NCI-H2107 (cell line): ENCODE results near the gene AARS1.
A peak's percentile ranks its signal among the peaks of the same experiment; 100 is the strongest.
"Not testable (repeated sequence)": the region's sequence is repeated elsewhere in the genome, so short reads cannot be mapped to it uniquely, and the experiment has no call there.

Source experiments
- DNase-seq: peaks from one replicate; lab custom pipeline; 2025; lab: John Stamatoyannopoulos, UW

AARS1 gene

DNA sequence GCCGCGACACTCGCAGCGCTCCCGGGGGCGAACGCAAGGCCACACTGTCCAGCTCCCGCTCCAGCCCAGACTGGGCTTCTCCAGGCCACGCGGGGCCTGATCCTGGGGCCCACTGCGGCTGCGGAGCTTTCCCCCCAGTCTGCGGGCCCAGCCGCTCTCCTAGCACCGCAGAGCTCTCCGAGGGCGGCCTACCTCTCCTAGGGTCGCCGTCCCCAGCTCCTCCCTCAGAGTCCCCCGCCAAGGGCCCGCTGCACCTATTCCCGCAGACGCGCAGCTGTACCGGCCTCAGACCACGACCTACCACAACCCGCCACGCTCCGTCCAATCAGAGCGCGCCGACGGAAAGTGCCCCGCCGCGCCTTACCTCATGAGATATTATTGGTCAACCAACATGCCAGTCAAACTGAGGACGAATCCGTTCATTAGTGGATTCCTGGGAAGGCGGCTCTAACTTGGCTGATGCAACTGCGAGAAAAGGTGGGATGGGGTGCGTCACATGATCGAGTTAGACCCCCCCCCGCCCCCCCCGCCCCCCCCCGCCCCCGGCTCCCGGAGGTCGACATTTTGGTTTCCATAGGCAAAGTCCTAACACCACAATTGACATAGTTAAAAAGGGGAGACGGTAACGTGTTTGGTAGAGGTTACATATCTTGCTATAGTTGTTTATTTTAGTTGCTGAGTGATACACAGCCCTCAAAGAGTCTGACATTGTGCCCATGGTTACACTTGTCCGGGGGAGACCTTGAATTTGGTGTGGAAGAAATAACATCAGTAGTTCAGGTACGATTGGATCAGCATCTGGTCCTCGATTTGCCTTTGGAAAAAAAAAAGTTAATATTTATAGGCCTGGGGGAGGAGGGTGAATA is at the start of gene AARS1:
Gene AARS1, minus strand, starts transcription at position 278 of the 866 bp plus-strand sequence. CDS start 6,743 bp downstream, outside the sequence.
- peak; percentile 98 for DNase-seq

DNA sequence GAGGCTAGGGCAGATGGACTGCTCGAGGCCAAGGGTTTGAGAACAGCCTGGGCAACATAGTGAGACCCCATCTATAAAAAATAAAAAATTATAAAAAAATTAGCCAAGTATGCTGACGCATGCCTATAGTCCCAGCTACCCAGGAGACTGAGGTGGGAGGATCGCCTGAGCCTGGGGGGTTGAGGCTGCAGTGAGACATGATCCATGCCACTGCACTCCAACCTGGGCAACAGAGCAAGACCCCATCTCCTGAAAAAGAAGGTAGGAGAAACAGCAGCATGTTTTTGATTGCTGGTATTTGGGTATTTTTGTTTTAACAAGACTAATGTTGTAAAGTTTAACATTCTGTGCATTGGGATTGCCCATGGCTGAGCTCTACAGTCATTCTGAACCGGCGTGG is 48.5 kb upstream of the AARS1 start:
- no peak for DNase-seq

DNA sequence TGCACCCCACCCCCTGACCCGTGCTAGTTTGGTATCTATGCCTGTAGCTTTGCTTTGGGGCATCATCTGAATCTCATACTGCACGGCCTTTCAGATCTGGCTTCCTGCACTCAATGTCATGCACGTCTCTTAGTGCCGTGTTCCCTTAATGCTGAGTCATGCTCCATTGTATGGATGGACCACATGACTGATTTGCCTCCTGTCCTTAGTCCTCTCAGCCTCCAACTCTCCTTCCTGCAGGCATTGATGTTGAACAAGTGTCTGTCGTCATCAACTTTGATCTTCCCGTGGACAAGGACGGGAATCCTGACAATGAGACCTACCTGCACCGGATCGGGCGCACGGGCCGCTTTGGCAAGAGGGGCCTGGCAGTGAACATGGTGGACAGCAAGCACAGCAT is 43.4 kb upstream of the AARS1 start:
- DNase-seq: not testable (repeated sequence)

DNA sequence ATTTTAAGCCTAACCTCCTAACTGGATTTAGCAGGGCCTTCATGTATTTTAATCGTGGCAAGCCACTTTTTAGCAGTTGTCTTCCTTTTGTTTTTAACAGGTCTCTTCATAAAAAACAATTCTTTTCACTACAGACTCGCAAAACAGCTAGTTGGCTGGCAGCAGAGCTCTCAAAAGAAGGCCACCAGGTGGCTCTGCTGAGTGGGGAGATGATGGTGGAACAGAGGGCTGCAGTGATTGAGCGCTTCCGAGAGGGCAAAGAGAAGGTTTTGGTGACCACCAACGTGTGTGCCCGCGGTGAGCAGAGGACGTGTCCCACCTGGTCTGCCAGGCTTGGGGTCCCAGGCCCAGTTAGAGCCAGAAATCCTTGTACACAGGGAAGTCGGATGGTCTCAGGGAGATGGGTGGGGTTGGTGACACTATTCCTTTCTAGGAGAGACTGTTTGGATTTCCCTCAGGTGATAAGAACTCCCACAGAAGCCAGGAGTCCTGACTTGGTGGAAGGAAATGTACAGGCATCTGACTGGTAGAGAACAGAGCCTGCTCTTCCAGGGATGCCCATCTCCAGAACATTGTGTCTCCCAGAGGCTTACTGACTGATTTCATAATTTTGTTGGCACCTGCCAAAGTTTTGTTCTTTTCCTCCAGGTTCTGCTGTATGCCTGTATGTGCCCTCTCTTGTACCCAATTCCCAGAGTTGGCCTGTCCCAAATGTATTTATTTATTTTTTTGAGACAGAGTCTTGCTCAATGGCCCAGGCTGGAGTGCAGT is 42.5 kb upstream of the AARS1 start:
- DNase-seq: no peak

DNA sequence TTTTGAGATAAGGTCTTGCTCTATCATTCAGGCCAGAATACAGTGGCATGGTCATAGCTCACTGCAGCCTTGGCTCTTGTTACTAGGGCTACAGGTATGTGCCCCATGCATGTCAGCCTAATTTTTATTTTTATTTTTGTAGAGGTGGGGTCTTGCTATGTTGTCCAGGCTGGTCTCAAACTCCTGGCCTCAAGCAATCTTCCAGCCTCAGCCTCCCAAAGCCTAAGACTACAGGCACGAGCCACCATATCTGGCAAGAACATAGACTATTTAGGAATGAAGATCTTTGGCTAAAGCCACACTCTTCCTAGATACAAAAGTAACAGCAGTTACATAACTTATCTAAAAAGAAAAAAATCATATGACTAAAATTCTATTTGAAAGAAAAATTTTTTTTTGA is 41.8 kb upstream of the AARS1 start:
- DNase-seq: no peak

DNA sequence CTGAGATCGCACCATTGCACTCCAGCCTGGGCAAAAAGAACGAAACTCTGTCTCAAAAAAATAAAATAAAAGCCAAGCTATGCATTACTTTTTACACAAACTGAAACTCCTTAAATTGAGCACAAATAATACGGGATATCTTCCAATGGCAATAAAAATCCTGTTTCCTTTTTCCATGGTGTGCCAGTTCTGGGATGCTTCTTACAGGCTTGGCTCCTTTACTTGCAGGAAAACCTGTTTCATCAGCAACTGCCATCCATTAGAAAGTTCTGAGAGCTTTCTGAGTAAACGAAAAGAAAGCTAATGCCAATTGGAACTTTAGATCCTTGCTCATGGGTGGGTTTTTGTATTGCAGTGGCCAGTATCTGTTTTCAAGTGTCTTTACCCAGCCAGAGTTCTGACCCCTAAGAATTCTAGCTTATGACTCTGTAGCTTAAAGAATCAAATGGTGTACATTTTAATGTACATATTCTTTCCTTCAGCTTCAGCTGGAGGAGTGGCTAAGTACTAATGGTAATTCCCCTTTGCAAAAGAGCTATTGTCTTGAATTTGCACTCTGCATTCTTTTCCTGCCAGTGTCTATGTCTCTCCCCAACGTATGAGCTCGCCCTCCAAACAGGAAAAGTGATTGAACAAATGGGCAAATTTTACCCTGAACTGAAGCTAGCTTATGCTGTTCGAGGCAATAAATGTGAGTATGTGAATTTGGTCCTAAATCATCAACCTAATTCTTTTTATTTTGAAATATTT is 35.9 kb upstream of the AARS1 start:
- DNase-seq: no peak

DNA sequence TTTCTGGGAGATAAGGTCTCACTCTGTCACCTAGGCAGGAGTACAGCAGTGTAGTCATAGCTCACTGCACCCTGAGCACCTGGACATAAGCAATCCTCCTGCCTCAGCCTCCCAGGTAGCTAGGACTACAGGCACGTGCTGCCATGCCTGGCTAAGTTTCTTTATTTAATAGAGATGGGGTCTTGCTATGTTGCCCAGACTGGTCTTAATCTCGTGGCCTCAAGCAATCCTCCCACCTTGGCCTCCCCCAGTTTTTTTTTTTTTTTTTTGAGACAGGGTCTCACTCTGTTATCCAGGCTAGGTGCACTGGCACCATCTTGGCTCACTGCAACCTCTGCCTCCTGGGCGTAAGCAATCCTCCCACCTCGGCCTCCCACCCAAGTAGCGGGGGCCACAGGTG is 30.8 kb upstream of the AARS1 start:
- no peak for DNase-seq

DNA sequence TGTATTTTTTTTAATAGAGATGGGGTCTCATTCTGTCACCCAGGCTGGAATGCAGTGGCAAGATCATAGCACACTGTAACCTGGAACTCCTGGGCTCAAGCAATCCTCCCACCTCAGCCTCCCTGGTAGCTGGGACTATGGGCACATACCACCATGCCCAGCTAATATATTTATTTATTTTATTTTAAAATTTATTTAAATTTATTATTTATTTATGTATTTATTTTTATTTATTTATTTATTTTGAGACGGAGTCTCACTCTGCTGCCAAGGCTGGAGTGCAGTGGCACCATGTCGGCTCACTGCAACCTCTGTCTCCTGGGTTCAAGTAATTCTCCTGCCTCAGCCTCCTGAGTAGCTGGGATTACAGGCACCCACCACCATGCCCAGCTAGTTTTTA is 18.4 kb upstream of the AARS1 start:
- DNase-seq: not testable (repeated sequence)

DNA sequence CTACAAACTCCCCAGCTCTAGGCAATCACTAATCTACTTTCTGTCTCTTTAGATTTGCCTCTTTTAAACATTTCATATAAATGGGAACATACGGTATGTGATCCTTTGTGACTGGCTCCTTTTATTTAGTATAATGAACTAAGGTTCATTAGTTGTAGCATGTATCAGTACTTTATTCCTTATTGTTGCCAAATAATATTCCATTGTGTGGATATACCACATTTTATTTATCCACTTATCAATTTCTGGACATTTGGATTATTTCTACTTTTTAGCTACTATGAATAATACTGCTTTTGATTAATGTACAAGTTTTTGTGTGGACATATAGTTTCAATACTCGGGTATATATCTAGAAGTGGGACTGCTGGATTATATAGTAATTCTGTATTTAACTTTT is 17.6 kb upstream of the AARS1 start:
- no peak for DNase-seq

DNA sequence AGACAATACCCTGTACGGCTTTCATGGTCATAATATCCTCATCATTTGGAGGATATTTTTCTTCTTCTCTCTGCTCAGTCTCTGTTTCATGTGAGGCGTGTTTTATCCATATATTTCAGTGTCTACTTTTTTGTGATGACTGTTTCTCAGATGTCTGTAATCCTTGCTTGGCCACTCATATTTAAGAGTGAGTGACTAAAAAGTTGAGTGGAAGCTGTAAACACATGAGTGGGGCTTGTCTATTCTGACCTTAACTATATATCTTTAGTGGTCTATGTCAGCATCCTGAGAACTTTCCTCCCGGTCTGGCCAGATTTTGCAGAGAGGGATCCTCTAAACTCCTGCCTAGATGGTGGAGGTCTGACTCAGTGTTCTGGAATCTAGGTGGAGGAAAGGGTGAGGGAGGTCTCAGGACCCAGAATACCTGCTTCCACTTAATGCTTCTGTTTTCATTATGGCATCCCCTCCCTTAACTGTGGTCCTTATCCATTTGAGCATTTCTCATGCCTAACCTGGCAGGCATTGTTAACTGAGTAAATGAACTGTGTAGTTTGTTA is 15.7 kb upstream of the AARS1 start:
- DNase-seq: no peak

GRCh38 chr16:70302745-70303144 is 13.4 kb upstream of the AARS1 start:
- no peak for DNase-seq

- DNase-seq: no peak
These were observed 11.8 kb upstream of the AARS1 start for GRCh38 chr16:70301121-70301520.

- peak; percentile 43 for DNase-seq
These were observed 10.0 kb upstream of the AARS1 start, which contains the start of gene DDX19B for GRCh38 chr16:70298988-70299938. Gene DDX19B (plus strand): TSS chr16:70299186. CDS start chr16:70299298, 112 bp downstream.

DNA sequence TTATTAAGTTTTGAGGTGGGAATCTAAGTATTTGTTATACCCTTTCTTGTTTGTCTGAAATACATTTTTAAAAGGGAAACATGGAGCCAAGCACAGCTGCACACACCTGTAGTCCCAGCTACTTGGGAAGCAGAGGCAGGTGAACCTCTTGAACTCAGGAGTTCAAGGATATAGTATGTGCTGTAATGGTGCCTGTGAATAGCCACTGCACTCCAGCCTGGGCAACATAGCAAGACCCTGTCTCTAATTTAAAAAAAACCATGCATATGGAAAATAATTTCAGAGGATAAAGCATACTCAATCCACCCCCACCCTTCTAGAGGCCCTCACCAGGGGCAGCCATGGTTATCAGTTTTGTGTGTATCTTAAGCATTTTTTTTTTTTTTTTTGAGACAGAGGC is 6.3 kb upstream of the AARS1 start:
- DNase-seq: no peak

- DNase-seq: no peak
These were observed 5.2 kb upstream of the AARS1 start for GRCh38 chr16:70294385-70295025.

DNA sequence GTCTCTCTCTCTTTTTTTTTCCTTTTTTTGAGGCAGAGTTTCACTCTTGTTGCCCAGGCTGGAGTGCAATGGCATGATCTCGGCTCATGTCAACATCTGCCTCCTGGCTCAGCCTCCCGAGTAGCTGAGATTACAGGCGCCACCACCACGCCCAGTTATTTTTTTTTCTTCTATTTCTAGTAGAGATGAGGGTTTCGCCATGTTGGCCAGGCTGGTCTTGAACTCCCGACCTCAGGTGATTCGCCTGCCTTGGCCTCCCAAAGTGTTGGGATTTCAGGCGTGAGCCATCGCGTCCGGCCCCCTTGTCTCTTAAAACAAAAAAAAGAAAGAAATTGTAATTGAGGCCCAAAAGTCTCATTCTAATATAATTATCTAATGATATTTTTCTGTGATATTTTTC is 2.8 kb upstream of the AARS1 start:
- not testable (repeated sequence) for DNase-seq

DNA sequence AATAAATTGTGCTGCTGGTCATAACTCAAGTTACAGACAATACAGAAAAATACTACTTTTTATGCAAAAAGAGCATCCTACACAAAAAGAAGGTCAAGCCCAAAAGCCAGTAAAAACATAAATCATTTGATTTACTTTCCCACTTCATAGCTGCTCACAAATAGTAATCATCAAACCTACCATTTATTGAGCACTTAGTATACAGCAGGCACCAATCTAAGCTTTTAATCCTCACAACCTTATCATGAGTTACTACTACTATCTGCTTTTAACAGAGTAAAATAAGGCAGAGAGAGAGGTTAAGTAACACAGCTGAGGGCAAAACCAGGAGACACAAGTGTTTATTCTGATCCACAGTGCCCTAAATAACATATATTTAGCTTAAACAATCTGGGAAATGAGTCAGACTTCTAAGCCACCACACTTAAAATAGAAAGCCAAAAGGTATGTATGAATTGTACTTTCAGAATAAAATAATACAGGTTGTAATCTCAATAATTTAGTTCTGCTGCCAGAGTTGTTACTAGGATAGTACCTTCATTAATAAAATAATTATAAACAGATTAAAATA is 1.7 kb upstream of the AARS1 start:
- no peak for DNase-seq

GRCh38 chr16:70287304-70287971 is 1.9 kb downstream of the AARS1 start:
- not testable (repeated sequence) for DNase-seq

DNA sequence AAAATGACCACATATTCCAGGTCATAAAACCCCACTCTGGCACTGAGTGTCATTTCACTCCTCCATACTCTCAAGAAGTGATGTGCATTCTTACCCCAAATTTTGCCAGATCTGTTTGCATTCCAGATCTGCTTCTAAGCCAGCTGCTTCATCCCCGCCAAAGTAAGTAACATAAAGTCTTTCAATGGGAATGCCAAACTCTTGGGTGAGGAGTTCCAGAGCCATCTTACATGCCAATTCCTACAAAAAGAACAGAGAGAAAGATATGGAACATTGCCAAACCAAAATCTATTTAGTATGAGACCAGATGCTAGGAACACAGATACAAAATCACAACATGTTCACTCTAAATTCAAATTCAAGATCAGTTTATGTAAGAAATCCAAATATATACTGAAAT is 12.9 kb downstream of the AARS1 start:
- DNase-seq: no peak
